Neural progenitor cell (in vitro differentiated cells): ENCODE results near the gene SNX5. TPM values are rescaled to one million over a fixed set of nuclear protein-coding genes. Genes with fewer than 3 reads are reported as not detected.

Source experiments
- DNase-seq: peaks from one replicate; pipeline ENCODE4 v3.0.0-alpha.2; 2016; ENCODE audit warnings: low spot score
- H2AFZ ChIP-seq: fragments of 200-600 bp; sonication (generic); replicated peaks from 2 replicates; pipeline ENCODE4 v1.6.1; 2016; ENCODE audit warnings: antibody characterized with exemption
- H3F3A ChIP-seq: fragments of 200-600 bp; sonication (generic); 2 replicates; pipeline ENCODE4 v1.6.1; 2016; ENCODE audit warnings: antibody characterized with exemption, low read depth
- H3K27ac ChIP-seq: fragments of 200-600 bp; sonication (generic); 2 replicates; pipeline ENCODE4 v1.5.1; 2016; ENCODE audit warnings: mild to moderate bottlenecking
- H3K27me3 ChIP-seq: fragments of 200-600 bp; sonication (generic); 2 replicates; pipeline ENCODE4 v1.6.1; 2016; ENCODE audit warnings: mild to moderate bottlenecking, moderate library complexity
- H3K36me3 ChIP-seq: fragments of 200-600 bp; sonication (generic); 2 replicates; pipeline ENCODE4 v1.5.1; 2016
- H3K4me1 ChIP-seq: fragments of 200-600 bp; sonication (generic); 2 replicates; pipeline ENCODE4 v1.6.1; 2016; ENCODE audit warnings: mixed run types
- H3K4me2 ChIP-seq: fragments of 200-600 bp; sonication (generic); 2 replicates; pipeline ENCODE4 v1.6.1; 2016
- H3K4me3 ChIP-seq: fragments of 200-600 bp; sonication (generic); 2 replicates; pipeline ENCODE4 v1.5.1; 2016
- H3K79me2 ChIP-seq: fragments of 200-600 bp; sonication (generic); 2 replicates; pipeline ENCODE4 v1.6.1; 2016; ENCODE audit warnings: low read depth
- H3K9ac ChIP-seq: fragments of 200-600 bp; sonication (generic); 2 replicates; pipeline ENCODE4 v1.6.1; 2016
- H3K9me3 ChIP-seq: fragments of 200-600 bp; sonication (generic); 2 replicates; pipeline ENCODE4 v1.5.1; 2016; ENCODE audit warnings: low read depth
- H4K20me1 ChIP-seq: fragments of 200-600 bp; sonication (generic); 2 replicates; pipeline ENCODE4 v1.6.1; 2016; ENCODE audit warnings: low read depth
- H3K27ac Mint-ChIP-seq: 3 replicates; pipeline ENCODE4 v1.8.0; 2021; ENCODE audit warnings: mixed read lengths
- H3K27me3 Mint-ChIP-seq: 2 replicates; pipeline ENCODE4 v1.8.0; 2022; ENCODE audit warnings: low read depth, mild to moderate bottlenecking, inconsistent platforms, moderate library complexity, mixed read lengths; ENCODE audit not compliant: insufficient read depth
- H3K36me3 Mint-ChIP-seq: 3 replicates; pipeline ENCODE4 v1.8.0; 2021; ENCODE audit warnings: mixed read lengths
- H3K4me1 Mint-ChIP-seq: 3 replicates; pipeline ENCODE4 v1.8.0; 2021; ENCODE audit warnings: mixed read lengths
- H3K4me3 Mint-ChIP-seq: 3 replicates; pipeline ENCODE4 v1.8.0; 2021; ENCODE audit warnings: mild to moderate bottlenecking, moderate library complexity, mixed read lengths
- H3K9me3 Mint-ChIP-seq: 3 replicates; pipeline ENCODE4 v1.8.0; 2020; ENCODE audit warnings: mixed read lengths
- EZH2 ChIP-seq: fragments of 200-600 bp; sonication (generic); IDR thresholded peaks from 2 replicates; pipeline ENCODE4 v1.6.1; 2017; ENCODE audit warnings: antibody characterized with exemption, mild to moderate bottlenecking, moderate library complexity
- EZH2phosphoT487 ChIP-seq: fragments of 200-600 bp; sonication (generic); IDR thresholded peaks from 2 replicates; pipeline ENCODE4 v1.6.1; 2017; ENCODE audit warnings: antibody characterized with exemption
- total RNA-seq: library from RNA; depleted of rRNA; stranded (reverse); fragments of >200 nt; gene quantifications from 2 replicates; pipeline ENCODE4 v1.2.3, GENCODE V29; 2015; ENCODE audit warnings: low replicate concordance
- TF ChIP-seq, protein P1 (sequence below): fragments of 200-600 bp; sonication (generic); IDR thresholded peaks from 2 replicates; pipeline ENCODE4 v1.5.1; 2017; ENCODE audit warnings: antibody characterized with exemption, mild to moderate bottlenecking

Gene SNX5
- total RNA-seq, 1 donor from 2014 or later = 226 TPM

DNA sequence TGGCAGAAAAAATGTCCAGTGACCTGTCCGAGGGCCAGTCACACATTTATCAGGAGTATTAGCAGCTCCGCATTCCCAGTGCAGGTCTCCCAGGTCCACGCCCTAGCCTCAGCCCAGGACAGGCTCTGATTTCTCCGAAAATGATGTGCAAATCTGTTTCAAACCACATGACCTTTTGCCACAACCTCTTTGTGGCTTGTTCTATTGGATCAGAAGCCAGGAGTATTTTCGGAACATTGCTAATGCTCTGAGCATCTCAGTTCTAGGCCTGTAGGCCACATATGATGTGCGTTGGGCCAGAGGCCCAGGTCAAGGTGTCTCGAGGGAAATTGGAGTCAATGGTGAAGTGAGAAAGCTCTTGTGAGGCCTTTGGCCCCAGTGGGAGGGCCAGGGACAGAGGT, 40.4 kb downstream of the SNX5 start:
- no peak overlapping the region for H3K9ac ChIP-seq
- Mint-ChIP-seq H3K27ac (no peak overlapping the region), H3K27me3 (no peaks in the 10 kb centered on the region), H3K4me3 (no peak overlapping the region), H3K9me3 (peaks cover 3% of the 10 kb centered on the region), H3K4me1 (peaks cover 6% of the 10 kb centered on the region), H3K36me3 (no peaks in the 10 kb centered on the region)
- no peaks in the 10 kb centered on the region for H3K79me2 ChIP-seq
- TF ChIP-seq EZH2 (no peak), EZH2phosphoT487 (no peak)
- TF ChIP-seq, protein P1, sequence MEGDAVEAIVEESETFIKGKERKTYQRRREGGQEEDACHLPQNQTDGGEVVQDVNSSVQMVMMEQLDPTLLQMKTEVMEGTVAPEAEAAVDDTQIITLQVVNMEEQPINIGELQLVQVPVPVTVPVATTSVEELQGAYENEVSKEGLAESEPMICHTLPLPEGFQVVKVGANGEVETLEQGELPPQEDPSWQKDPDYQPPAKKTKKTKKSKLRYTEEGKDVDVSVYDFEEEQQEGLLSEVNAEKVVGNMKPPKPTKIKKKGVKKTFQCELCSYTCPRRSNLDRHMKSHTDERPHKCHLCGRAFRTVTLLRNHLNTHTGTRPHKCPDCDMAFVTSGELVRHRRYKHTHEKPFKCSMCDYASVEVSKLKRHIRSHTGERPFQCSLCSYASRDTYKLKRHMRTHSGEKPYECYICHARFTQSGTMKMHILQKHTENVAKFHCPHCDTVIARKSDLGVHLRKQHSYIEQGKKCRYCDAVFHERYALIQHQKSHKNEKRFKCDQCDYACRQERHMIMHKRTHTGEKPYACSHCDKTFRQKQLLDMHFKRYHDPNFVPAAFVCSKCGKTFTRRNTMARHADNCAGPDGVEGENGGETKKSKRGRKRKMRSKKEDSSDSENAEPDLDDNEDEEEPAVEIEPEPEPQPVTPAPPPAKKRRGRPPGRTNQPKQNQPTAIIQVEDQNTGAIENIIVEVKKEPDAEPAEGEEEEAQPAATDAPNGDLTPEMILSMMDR = no peak
- no peak overlapping the region for H2AFZ ChIP-seq
- H4K20me1 ChIP-seq = no peaks in the 10 kb centered on the region
- H3K4me3 ChIP-seq = no peak overlapping the region
- peaks cover 13% of the 10 kb centered on the region for H3K27me3 ChIP-seq
- no peaks in the 10 kb centered on the region for H3F3A ChIP-seq
- no peak for DNase-seq
- H3K9me3 ChIP-seq = no peaks in the 10 kb centered on the region
- no peaks in the 10 kb centered on the region for H3K36me3 ChIP-seq
- no peaks in the 10 kb centered on the region for H3K4me1 ChIP-seq
- H3K27ac ChIP-seq = no peak overlapping the region
- H3K4me2 ChIP-seq = no peak overlapping the region

DNA sequence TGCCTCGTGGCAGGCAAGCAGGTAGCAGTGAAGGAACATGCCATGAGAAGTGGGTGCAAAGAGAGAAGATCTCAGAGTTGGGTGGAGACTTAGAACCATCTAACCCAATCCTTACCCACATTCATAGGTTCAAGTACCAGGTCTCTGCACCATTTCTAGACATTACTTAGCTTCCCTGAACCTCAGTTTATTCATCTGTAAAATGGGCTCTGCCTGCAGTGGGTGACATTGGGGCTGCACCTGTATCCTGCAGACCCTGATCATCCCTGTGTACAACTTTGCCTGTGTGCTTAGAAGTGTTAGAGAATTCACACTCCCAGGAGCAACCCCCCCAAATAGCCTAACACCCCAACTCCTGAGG, 42.7 kb downstream of the SNX5 start:
- H3K9me3 Mint-ChIP-seq = no peaks in the 10 kb centered on the region
- Histone ChIP-seq H3K4me2 (no peak overlapping the region), H3K4me3 (no peak overlapping the region), H3K9me3 (no peaks in the 10 kb centered on the region), H3K27ac (no peak overlapping the region), H3K36me3 (no peaks in the 10 kb centered on the region), H3K9ac (no peak overlapping the region), H3K4me1 (no peaks in the 10 kb centered on the region), H3F3A (peaks cover 3% of the 10 kb centered on the region), H3K27me3 (no peaks in the 10 kb centered on the region), H2AFZ (no peak overlapping the region), H4K20me1 (no peaks in the 10 kb centered on the region), H3K79me2 (no peaks in the 10 kb centered on the region)
- TF ChIP-seq EZH2 (no peak), EZH2phosphoT487 (no peak)
- TF ChIP-seq, protein P1 = no peak
- no peak overlapping the region for H3K4me3 Mint-ChIP-seq
- peaks cover 2% of the 10 kb centered on the region for H3K27me3 Mint-ChIP-seq
- H3K27ac Mint-ChIP-seq = no peak overlapping the region
- peaks cover 14% of the 10 kb centered on the region for H3K4me1 Mint-ChIP-seq
- no peaks in the 10 kb centered on the region for H3K36me3 Mint-ChIP-seq
- no peak for DNase-seq

DNA sequence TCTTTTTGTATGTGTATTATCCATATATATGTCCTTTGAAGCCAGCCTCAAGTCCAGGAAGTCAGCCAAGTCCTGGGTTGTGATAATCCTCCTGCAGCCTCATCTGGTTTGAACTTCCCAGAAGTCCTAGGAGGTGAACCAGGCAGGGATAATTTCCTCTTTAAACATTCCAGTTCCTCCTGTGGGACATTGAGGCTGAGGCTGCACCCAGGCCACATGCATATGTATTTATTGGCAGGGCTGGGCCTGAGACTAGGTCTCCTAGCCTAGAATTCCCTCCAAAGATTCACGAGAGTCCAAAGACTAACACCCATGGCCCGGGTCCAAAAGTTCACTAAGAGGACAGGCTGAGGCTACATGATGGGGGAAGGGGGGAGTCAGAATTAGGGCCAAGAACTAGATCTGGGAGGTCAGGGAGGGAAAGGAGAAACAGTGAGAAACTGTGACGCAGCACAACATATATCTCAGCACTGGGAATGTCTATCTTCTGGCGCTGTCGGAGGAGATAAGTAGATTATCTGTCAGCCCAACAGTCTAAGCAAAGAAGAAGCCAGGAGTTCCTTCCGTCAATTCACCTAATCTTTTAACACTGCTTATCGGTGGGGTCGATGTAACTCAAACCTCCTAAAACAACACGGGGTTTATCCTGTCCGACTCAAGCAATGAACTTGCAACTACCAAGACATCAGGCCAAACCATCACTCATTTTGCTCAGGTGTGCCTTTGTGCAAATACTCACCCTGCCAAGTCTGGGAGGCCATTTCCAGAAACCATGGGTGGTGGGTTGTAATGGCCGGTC, 43.3 kb downstream of the SNX5 start:
- H3K27me3 Mint-ChIP-seq = peaks cover 2% of the 10 kb centered on the region
- Histone ChIP-seq H3K27me3 (no peaks in the 10 kb centered on the region), H3K27ac (no peak overlapping the region), H3K36me3 (no peaks in the 10 kb centered on the region), H3K4me1 (no peaks in the 10 kb centered on the region), H3K4me3 (no peak overlapping the region), H3K79me2 (no peaks in the 10 kb centered on the region), H3K4me2 (no peak overlapping the region), H3K9me3 (no peaks in the 10 kb centered on the region), H2AFZ (no peak overlapping the region), H3K9ac (no peak overlapping the region), H4K20me1 (no peaks in the 10 kb centered on the region), H3F3A (peaks cover 3% of the 10 kb centered on the region)
- H3K36me3 Mint-ChIP-seq = no peaks in the 10 kb centered on the region
- TF ChIP-seq, protein P1 = no peak
- no peak overlapping the region for H3K27ac Mint-ChIP-seq
- no peaks in the 10 kb centered on the region for H3K9me3 Mint-ChIP-seq
- DNase-seq = no peak
- peaks cover 14% of the 10 kb centered on the region for H3K4me1 Mint-ChIP-seq
- no peak overlapping the region for H3K4me3 Mint-ChIP-seq
